Suprapubic skin (tissue), 4 donors: Measurements from ENCODE around the gene PTPRF. TPM values are rescaled to one million over a fixed set of nuclear protein-coding genes. Genes with fewer than 3 reads are reported as not detected.
"Not testable (repeated sequence)": the region's sequence is repeated elsewhere in the genome, so short reads cannot be mapped to it uniquely, and the experiment has no call there.

ENCODE experiments used
- DNase-seq, 2 donors: peaks; one replicate each; pipeline ENCODE4 v3.0.0-alpha.2; 2019; ENCODE audit warnings: low spot score in 2 of 2
- H3K27ac ChIP-seq: fragments of 200-600 bp; sonication (generic); one replicate; pipeline ENCODE4 v1.5.1; 2019
- H3K27me3 ChIP-seq: fragments of 200-600 bp; sonication (generic); one replicate; pipeline ENCODE4 v1.5.1; 2019
- H3K36me3 ChIP-seq: fragments of 200-600 bp; sonication (generic); one replicate; pipeline ENCODE4 v1.5.1; 2019
- H3K4me1 ChIP-seq: fragments of 200-600 bp; sonication (generic); one replicate; pipeline ENCODE4 v1.5.1; 2019
- H3K4me3 ChIP-seq: fragments of 200-600 bp; sonication (generic); one replicate; pipeline ENCODE4 v1.5.1; 2019; ENCODE audit warnings: mild to moderate bottlenecking
- H3K9me3 ChIP-seq: fragments of 200-600 bp; sonication (generic); one replicate; pipeline ENCODE4 v1.5.1; 2019
- EP300 ChIP-seq: sonication (generic); formaldehyde crosslinking; IDR thresholded peaks from one replicate; pipeline ENCODE4 v1.6.1; 2017; ENCODE audit warnings: antibody characterized with exemption
- POLR2A ChIP-seq, 2 donors: fragments of 450-650 bp; IDR thresholded peaks; one replicate each; pipeline ENCODE4 v1.6.1; 2017; ENCODE audit warnings: antibody characterized with exemption in 2 of 2, mild to moderate bottlenecking in 2 of 2, moderate library complexity in 2 of 2
- POLR2AphosphoS5 ChIP-seq, 3 donors: sonication (generic); formaldehyde crosslinking; IDR thresholded peaks; one replicate each; pipeline ENCODE4 v1.6.1; 2017; ENCODE audit warnings: antibody characterized with exemption in 3 of 3
- WGBS: methylation state at CpG from one replicate; pipeline ENCODE4 v1.1.5; 2018; 5-methylcytosine and 5-hydroxymethylcytosine counted together
- total RNA-seq, 4 donors: library from RNA; depleted of rRNA; stranded (reverse); fragments of >200 nt; gene quantifications; one replicate each; pipeline ENCODE4 v1.1.0, GENCODE V29; 2016
- TF ChIP-seq, protein P1 (sequence below), 2 donors: fragments of 200-600 bp in 1 of 2; fragments of 450-650 bp in 1 of 2; sonication (generic) in 1 of 2; IDR thresholded peaks; one replicate each; pipeline ENCODE4 v1.5.1; 2016 to 2019; ENCODE audit warnings: antibody characterized with exemption in 2 of 2, mild to moderate bottlenecking in 1 of 2, moderate library complexity in 1 of 2

Gene PTPRF
- total RNA-seq, 4 donors from 2014 or later = 209 to 373 (median 289) TPM

- H3K4me3 ChIP-seq = peak overlapping the region; percentile 7
- 31% methylated on average over 5 of the region's 12 CpGs for WGBS
- DNase-seq = peak in 1 of 2 donors; percentile 81
Observed at GRCh38 chr1:43545695-43546387, 15.2 kb downstream of the PTPRF start.

GRCh38 chr1:43546388-43547100, 15.9 kb downstream of the PTPRF start:
- DNase-seq = no peak
- H3K9me3 ChIP-seq = no peaks in the 10 kb centered on the region
- H3K4me3 ChIP-seq = no peak overlapping the region
- no peaks in the 10 kb centered on the region for H3K27me3 ChIP-seq
- H3K4me1 ChIP-seq = peaks cover 100% of the 10 kb centered on the region
- peak overlapping the region; percentile 65 for H3K27ac ChIP-seq
- no peaks in the 10 kb centered on the region for H3K36me3 ChIP-seq
- WGBS = 64% methylated on average over 15 of the region's 15 CpGs
- TF ChIP-seq EP300 = no peak
- TF ChIP-seq, protein P1, sequence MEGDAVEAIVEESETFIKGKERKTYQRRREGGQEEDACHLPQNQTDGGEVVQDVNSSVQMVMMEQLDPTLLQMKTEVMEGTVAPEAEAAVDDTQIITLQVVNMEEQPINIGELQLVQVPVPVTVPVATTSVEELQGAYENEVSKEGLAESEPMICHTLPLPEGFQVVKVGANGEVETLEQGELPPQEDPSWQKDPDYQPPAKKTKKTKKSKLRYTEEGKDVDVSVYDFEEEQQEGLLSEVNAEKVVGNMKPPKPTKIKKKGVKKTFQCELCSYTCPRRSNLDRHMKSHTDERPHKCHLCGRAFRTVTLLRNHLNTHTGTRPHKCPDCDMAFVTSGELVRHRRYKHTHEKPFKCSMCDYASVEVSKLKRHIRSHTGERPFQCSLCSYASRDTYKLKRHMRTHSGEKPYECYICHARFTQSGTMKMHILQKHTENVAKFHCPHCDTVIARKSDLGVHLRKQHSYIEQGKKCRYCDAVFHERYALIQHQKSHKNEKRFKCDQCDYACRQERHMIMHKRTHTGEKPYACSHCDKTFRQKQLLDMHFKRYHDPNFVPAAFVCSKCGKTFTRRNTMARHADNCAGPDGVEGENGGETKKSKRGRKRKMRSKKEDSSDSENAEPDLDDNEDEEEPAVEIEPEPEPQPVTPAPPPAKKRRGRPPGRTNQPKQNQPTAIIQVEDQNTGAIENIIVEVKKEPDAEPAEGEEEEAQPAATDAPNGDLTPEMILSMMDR (IDR thresholded peaks at IDR 0.05) = no peak
- no peak for TF ChIP-seq POLR2AphosphoS5 (IDR thresholded peaks at IDR 0.05)
- TF ChIP-seq POLR2A (IDR thresholded peaks at IDR 0.05) = no peak

More at GRCh38 chr1:43545695-43546387, 15.2 kb downstream of the PTPRF start:
- H3K36me3 ChIP-seq = no peaks in the 10 kb centered on the region
- H3K27ac ChIP-seq = peak overlapping the region; percentile 65
- peaks cover 100% of the 10 kb centered on the region for H3K4me1 ChIP-seq
- no peaks in the 10 kb centered on the region for H3K9me3 ChIP-seq
- peak in 1 of 3 donors; percentile 11 for TF ChIP-seq POLR2AphosphoS5 (IDR thresholded peaks at IDR 0.05)
- no peak for TF ChIP-seq POLR2A (IDR thresholded peaks at IDR 0.05)
- no peaks in the 10 kb centered on the region for H3K27me3 ChIP-seq

- H3K9me3 ChIP-seq = no peaks in the 10 kb centered on the region
- DNase-seq = no peak
- no peaks in the 10 kb centered on the region for H3K36me3 ChIP-seq
- H3K4me1 ChIP-seq = peaks cover 100% of the 10 kb centered on the region
- no peak for TF ChIP-seq POLR2AphosphoS5 (IDR thresholded peaks at IDR 0.05)
- TF ChIP-seq, protein P1 (IDR thresholded peaks at IDR 0.05) = no peak
- TF ChIP-seq POLR2A (IDR thresholded peaks at IDR 0.05) = no peak
- no peak for TF ChIP-seq EP300
- 80% methylated on average over 11 of the region's 11 CpGs for WGBS
- H3K27ac ChIP-seq = peak overlapping the region; percentile 77
- no peak overlapping the region for H3K4me3 ChIP-seq
- H3K27me3 ChIP-seq = no peaks in the 10 kb centered on the region
Observed at GRCh38 chr1:43547538-43548072, 16.9 kb downstream of the PTPRF start.

DNA sequence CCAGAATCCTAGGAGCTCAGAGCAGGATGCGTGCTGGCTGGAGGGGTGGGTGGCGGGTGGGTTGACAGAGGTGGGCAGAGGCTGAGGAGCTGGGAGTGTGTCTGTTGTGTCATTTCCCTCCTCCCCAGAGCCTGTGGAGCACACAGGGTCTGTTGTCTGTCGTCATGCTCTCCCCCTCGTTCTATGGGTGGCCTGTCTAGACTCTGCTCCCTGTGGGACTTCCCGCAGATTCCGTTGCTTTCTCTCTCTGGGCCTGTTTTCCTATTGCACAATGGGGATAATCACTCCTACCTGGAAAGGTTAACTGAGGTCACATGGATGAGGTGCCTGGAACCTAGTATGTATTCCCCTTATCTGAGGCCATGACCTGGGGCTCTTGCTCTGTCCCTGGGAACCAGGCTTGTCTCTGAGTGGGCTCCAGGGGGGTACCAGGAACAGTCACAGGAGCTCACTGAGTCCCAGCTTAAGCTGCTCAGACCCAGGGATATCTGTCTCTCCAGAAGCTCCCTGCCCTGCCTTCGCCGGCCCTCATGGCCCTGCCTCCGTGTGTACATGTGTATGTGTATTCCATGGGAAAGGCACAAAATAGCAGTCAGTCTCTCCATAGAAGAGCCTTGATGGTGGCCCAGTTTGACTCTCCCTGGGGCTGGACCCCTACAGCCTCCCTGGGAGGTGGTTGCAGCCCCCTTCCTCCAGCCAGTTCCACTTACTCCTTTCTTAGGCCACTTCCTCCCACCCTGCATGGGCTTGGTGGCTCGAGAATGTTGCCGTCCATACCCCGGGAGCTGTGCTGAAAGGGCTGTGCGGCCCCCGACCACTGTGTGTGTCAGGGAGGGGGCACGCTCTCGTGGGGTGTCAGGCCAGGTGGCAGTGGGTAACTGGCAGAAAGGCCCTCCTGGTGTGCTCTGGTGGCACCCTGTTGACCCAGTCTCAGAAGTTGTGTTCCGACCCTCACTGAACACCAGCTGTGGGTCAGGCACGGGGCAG, 17.9 kb downstream of the PTPRF start:
- peaks cover 100% of the 10 kb centered on the region for H3K4me1 ChIP-seq
- no peak for DNase-seq
- H3K27me3 ChIP-seq = no peaks in the 10 kb centered on the region
- no peak overlapping the region for H3K4me3 ChIP-seq
- no peaks in the 10 kb centered on the region for H3K9me3 ChIP-seq
- peak overlapping the region; percentile 77 for H3K27ac ChIP-seq
- WGBS = 79% methylated on average over 12 of the region's 18 CpGs
- peaks cover 2% of the 10 kb centered on the region for H3K36me3 ChIP-seq
- TF ChIP-seq POLR2AphosphoS5 (IDR thresholded peaks at IDR 0.05) = peak in 1 of 3 donors; percentile 25
- TF ChIP-seq, protein P1 (IDR thresholded peaks at IDR 0.05) = no peak

DNA sequence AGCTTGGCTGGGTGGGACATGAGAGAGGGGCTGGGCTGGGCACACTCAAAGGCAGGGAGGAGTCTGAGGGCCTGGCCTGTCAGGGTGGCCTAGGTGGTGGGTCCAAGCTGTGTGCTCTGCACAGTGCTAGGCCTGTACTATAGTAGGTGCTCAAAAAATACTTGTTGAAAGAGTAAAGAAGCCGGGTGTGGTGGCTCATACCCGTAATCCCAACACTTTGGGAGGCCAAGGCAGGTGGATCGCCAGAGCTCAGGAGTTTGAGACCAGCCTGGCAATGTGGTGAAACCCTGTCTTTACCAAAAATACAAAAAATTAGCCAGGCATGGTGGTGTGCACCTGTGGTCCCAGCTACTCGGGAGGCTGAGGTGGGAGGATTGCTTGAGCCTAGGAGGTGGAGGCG, 18.7 kb downstream of the PTPRF start:
- 78% methylated on average over 5 of the region's 5 CpGs for WGBS
- DNase-seq, H3K9me3 ChIP-seq, H3K27me3 ChIP-seq, H3K4me3 ChIP-seq, H3K36me3 ChIP-seq: not testable (repeated sequence)
- H3K27ac ChIP-seq = peak overlapping the region; percentile 77
- peaks cover 92% of the 10 kb centered on the region for H3K4me1 ChIP-seq
